Measurements from ENCODE around the gene SHISA4. TPM values are rescaled to one million over a fixed set of nuclear protein-coding genes. Genes with fewer than 3 reads are reported as not detected.

Gene SHISA4
- total and polyA plus RNA-seq, 2 donors (not counting 1 experiment from before 2014, with no cell fraction given), result 0.12 TPM; not detected in 1

DNA sequence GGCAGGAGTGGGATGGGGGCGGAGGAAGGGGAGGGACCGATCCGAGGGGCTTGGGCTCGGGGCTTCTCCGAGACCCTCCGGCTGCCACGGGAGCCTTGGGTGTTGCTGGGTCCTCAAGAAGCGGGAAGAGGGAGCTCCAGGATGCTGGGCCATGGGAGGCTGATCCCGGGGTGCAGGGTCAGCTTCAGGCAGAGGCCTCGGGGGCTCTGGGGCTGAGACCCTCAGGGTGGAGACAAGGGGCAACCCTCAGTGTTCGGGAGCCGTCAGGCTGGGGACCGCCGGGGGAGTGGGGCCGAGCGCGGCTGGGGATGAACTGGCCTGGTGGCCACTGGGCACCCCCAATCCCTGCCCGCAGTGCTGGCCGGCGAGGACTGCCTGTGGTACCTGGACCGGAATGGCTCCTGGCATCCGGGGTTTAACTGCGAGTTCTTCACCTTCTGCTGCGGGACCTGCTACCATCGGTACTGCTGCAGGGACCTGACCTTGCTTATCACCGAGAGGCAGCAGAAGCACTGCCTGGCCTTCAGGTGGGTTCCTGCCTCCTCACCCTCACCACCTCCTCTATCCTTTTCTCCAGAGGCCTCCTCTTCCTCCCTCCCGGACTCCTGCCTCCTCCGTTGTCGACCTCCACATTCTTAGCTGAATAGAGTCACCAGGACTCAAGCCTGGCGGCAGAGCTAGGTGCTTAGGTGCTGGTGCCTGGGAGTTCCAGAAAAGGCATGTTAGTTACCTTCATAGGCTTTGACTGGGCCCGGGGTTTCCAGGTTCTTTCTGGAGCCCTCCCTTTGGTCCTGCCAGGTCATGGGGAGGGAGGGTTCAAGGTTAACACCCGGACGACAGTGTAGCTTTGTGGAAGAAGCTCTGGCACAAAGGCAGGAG, 631 bp downstream of the SHISA4 start:
- Histone ChIP-seq H3K4me2 (replicated peaks; ENCODE audit: low read depth, low read length, poor library complexity, severe bottlenecking) (peak overlapping the region; percentile 88), H3K27ac (ENCODE audit: low read length in 2 of 2) (no peak overlapping the region), H3K9me3 (ENCODE audit: control extremely low read depth in 1 of 3, control insufficient read depth in 2 of 3, insufficient read depth in 1 of 3, low read length in 2 of 3) (peaks cover 0 to 13% (median 0%) of the 10 kb centered on the region in 3 donors), H3K4me3 (ENCODE audit: control extremely low read depth in 1 of 5, extremely low read depth in 1 of 5, insufficient read depth in 1 of 5, low read depth in 2 of 5, low read length in 4 of 5) (peak overlapping the region in 3 of 5 experiments; percentile 27 to 59 (median 44)), H3K9ac (ENCODE audit: low read length) (peak overlapping the region; percentile 60), H3K79me2 (ENCODE audit: control insufficient read depth, insufficient read depth, low read length) (no peaks in the 10 kb centered on the region), H3K36me3 (replicated peaks in 1 of 2; ENCODE audit: control extremely low read depth in 1 of 2, control insufficient read depth in 1 of 2, extremely low read depth in 1 of 2, insufficient read depth in 2 of 2, low read length in 1 of 2) (no peaks in the 10 kb centered on the region), H4K20me1 (ENCODE audit: control insufficient read depth, insufficient read depth, low read length, poor library complexity, severe bottlenecking) (no peaks in the 10 kb centered on the region), H2AFZ (ENCODE audit: insufficient read depth, low read depth, low read length, poor library complexity, severe bottlenecking) (peak overlapping the region; percentile 76), H3K27me3 (replicated peaks in 1 of 4; ENCODE audit: control extremely low read depth in 1 of 4, control insufficient read depth in 3 of 4, insufficient read depth in 4 of 4, low read length in 3 of 4) (peaks cover 0 to 68% (median 37%) of the 10 kb centered on the region in 4 experiments), H3K4me1 (ENCODE audit: control insufficient read depth in 2 of 2, insufficient read depth in 2 of 2, low read length in 2 of 2) (peaks cover 19% of the 10 kb centered on the region in 2 donors)
- no peak for ATAC-seq (ENCODE audit: low read depth)
- Mint-ChIP-seq H3K9me3 (ENCODE audit: insufficient read depth) (no peaks in the 10 kb centered on the region), H3K27ac (no peak overlapping the region), H3K4me1 (peaks cover 10% of the 10 kb centered on the region), H3K27me3 (peaks cover 49% of the 10 kb centered on the region), H3K4me3 (peak overlapping the region; percentile 84)
- CTCF ChIA-PET, result no interaction called here
- TF ChIP-seq EZH2 (IDR thresholded peaks at IDR 0.05; ENCODE audit: borderline replicate concordance, insufficient read depth, low read depth, low read length, poor library complexity, severe bottlenecking), result no peak
- TF ChIP-seq CTCF (IDR thresholded peaks at IDR 0.05), result no peak
- intact Hi-C loops (cut with micrococcal nuclease), result no loop called here
- peak; percentile 23 for DNase-seq
- POLR2A ChIA-PET, result no interaction called here
- 36% methylated on average over 32 of the region's 33 CpGs for WGBS (ENCODE audit: insufficient coverage)

DNA sequence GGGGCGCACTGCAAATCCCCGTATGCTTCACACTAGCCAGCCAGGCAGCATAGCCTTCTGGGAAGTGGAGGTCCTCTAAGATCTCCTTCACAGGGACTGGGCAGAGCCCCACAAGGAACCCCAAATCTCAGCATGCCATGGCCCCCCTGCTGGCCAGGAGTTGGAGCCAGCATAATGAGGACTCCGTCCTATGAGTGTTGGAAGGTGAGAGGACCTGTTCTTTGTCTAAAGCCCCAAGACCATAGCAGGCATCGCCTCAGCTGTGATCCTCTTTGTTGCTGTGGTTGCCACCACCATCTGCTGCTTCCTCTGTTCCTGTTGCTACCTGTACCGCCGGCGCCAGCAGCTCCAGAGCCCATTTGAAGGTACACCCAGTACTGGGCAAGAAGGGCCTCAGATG, 1.5 kb downstream of the SHISA4 start:
- POLR2A ChIA-PET, result no interaction called here
- no peak overlapping the region for H3K4me2 ChIP-seq (replicated peaks; ENCODE audit: low read depth, low read length, poor library complexity, severe bottlenecking)
- no peak overlapping the region for H3K27ac Mint-ChIP-seq
- H3K36me3 ChIP-seq (replicated peaks in 1 of 2; ENCODE audit: control extremely low read depth in 1 of 2, control insufficient read depth in 1 of 2, extremely low read depth in 1 of 2, insufficient read depth in 2 of 2, low read length in 1 of 2), result no peaks in the 10 kb centered on the region
- 95% methylated on average over 4 of the region's 7 CpGs for WGBS (ENCODE audit: insufficient coverage)
- no peaks in the 10 kb centered on the region for H3K9me3 Mint-ChIP-seq (ENCODE audit: insufficient read depth)
- no peak overlapping the region for H3K9ac ChIP-seq (ENCODE audit: low read length)
- CTCF ChIA-PET, result interaction anchor here (0.6 kb wide), 1 partner anchor 110 kb away, joined by 4 read pairs; no protein-coding TSS in a partner anchor
- intact Hi-C loops (cut with micrococcal nuclease), result no loop called here
- H3K4me3 Mint-ChIP-seq, result no peak overlapping the region
- H3K79me2 ChIP-seq (ENCODE audit: control insufficient read depth, insufficient read depth, low read length), result no peaks in the 10 kb centered on the region
- H3K27me3 ChIP-seq (replicated peaks in 1 of 4; ENCODE audit: control extremely low read depth in 1 of 4, control insufficient read depth in 3 of 4, insufficient read depth in 4 of 4, low read length in 3 of 4), result peaks cover 0 to 68% (median 36%) of the 10 kb centered on the region in 4 experiments
- peaks cover 0 to 13% (median 0%) of the 10 kb centered on the region in 3 donors for H3K9me3 ChIP-seq (ENCODE audit: control extremely low read depth in 1 of 3, control insufficient read depth in 2 of 3, insufficient read depth in 1 of 3, low read length in 2 of 3)
- peaks cover 49% of the 10 kb centered on the region for H3K27me3 Mint-ChIP-seq
- no peak for TF ChIP-seq EZH2 (IDR thresholded peaks at IDR 0.05; ENCODE audit: borderline replicate concordance, insufficient read depth, low read depth, low read length, poor library complexity, severe bottlenecking)
- no peak for TF ChIP-seq CTCF (IDR thresholded peaks at IDR 0.05)
- peaks cover 3% of the 10 kb centered on the region for H3K4me1 Mint-ChIP-seq
- no peak overlapping the region for H3K4me3 ChIP-seq (ENCODE audit: control extremely low read depth in 1 of 5, extremely low read depth in 1 of 5, insufficient read depth in 1 of 5, low read depth in 2 of 5, low read length in 4 of 5)
- ATAC-seq (ENCODE audit: low read depth), result no peak
- H3K27ac ChIP-seq (ENCODE audit: low read length in 2 of 2), result no peak overlapping the region
- peaks cover 16 to 17% of the 10 kb centered on the region in 2 donors for H3K4me1 ChIP-seq (ENCODE audit: control insufficient read depth in 2 of 2, insufficient read depth in 2 of 2, low read length in 2 of 2)
- no peaks in the 10 kb centered on the region for H4K20me1 ChIP-seq (ENCODE audit: control insufficient read depth, insufficient read depth, low read length, poor library complexity, severe bottlenecking)
- DNase-seq, result no peak
- H2AFZ ChIP-seq (ENCODE audit: insufficient read depth, low read depth, low read length, poor library complexity, severe bottlenecking), result no peak overlapping the region
